PC-3 (cell line): ENCODE measurements around the gene ARHGAP6.

ENCODE experiments used
- EZH2 ChIP-seq: fragments of 300-600 bp; sonication (generic); IDR thresholded peaks from one replicate; pipeline ENCODE4 v1.6.1; 2017; ENCODE audit warnings: antibody characterized with exemption, mild to moderate bottlenecking, low read length; ENCODE audit not compliant: unreplicated experiment
- EZH2phosphoT487 ChIP-seq: fragments of 300-600 bp; sonication (generic); IDR thresholded peaks from 2 replicates; pipeline ENCODE4 v1.6.1; 2018; ENCODE audit warnings: mild to moderate bottlenecking, antibody characterized with exemption, low read length, borderline replicate concordance
- TF ChIP-seq, protein P1 (sequence below): fragments of 300-600 bp; sonication (generic); conservative IDR thresholded peaks from 2 replicates; pipeline ENCODE4 v1.5.1; 2017; ENCODE audit warnings: antibody characterized with exemption, low read depth, mild to moderate bottlenecking, low read length

DNA sequence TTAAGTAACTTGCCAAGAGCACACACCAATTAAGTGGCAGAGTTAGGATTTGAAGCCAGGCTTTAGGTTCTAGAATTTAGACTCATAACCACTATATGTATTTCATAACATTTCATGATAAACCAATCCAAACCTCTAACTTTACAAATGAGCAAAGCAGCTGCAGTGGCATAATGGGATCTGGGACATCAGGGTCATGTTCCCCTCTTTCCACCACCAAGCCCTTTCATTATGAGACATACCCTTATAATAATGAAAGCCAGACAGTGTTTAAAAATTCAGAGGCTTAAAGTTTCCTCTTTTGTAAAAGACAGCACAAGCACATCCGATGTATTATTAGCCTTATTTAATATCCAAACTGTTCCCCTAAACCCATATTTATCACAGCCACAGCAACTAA, 400.8 kb downstream of the ARHGAP6 start:
- TF ChIP-seq, protein P1, sequence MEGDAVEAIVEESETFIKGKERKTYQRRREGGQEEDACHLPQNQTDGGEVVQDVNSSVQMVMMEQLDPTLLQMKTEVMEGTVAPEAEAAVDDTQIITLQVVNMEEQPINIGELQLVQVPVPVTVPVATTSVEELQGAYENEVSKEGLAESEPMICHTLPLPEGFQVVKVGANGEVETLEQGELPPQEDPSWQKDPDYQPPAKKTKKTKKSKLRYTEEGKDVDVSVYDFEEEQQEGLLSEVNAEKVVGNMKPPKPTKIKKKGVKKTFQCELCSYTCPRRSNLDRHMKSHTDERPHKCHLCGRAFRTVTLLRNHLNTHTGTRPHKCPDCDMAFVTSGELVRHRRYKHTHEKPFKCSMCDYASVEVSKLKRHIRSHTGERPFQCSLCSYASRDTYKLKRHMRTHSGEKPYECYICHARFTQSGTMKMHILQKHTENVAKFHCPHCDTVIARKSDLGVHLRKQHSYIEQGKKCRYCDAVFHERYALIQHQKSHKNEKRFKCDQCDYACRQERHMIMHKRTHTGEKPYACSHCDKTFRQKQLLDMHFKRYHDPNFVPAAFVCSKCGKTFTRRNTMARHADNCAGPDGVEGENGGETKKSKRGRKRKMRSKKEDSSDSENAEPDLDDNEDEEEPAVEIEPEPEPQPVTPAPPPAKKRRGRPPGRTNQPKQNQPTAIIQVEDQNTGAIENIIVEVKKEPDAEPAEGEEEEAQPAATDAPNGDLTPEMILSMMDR: no peak
- TF ChIP-seq EZH2phosphoT487 (no peak), EZH2 (no peak)
